H4 (cell line): ENCODE results near the gene PDLIM5. TPM values are rescaled to one million over a fixed set of nuclear protein-coding genes. Genes with fewer than 3 reads are reported as not detected.

Source experiments
- DNase-seq: peaks from one replicate; pipeline ENCODE4 v3.0.0-alpha.2; 2015; ENCODE audit warnings: low spot score
- total RNA-seq: library from RNA; depleted of rRNA; stranded (reverse); fragments of >200 nt; shearing (Covaris generic); gene quantifications from 2 replicates; pipeline ENCODE4 v1.2.3, GENCODE V29; 2014

PDLIM5 gene
- total RNA-seq, 1 experiment from 2014 or later = 34.7 TPM

- no peak for DNase-seq
These were observed 25.0 kb upstream of the PDLIM5 start for GRCh38 chr4:94426783-94427182.

- DNase-seq = no peak
These were observed 22.9 kb upstream of the PDLIM5 start for GRCh38 chr4:94428884-94429283.

- no peak for DNase-seq
These were observed 21.3 kb upstream of the PDLIM5 start for GRCh38 chr4:94430406-94430805.

- no peak for DNase-seq
These were observed 20.4 kb upstream of the PDLIM5 start for GRCh38 chr4:94431388-94431787.

GRCh38 chr4:94434505-94434904 is 17.2 kb upstream of the PDLIM5 start:
- DNase-seq = no peak

GRCh38 chr4:94435874-94436273 is 15.9 kb upstream of the PDLIM5 start:
- DNase-seq = no peak

GRCh38 chr4:94436512-94436911 is 15.2 kb upstream of the PDLIM5 start:
- DNase-seq = no peak

- DNase-seq = no peak
These were observed 12.1 kb upstream of the PDLIM5 start for GRCh38 chr4:94439606-94440005.

GRCh38 chr4:94441838-94442237 is 9.9 kb upstream of the PDLIM5 start:
- no peak for DNase-seq

- DNase-seq = no peak
These were observed 9.5 kb upstream of the PDLIM5 start for GRCh38 chr4:94442251-94442650.

- no peak for DNase-seq
These were observed 5.4 kb upstream of the PDLIM5 start for GRCh38 chr4:94446386-94446785.

GRCh38 chr4:94447754-94448411 is 3.9 kb upstream of the PDLIM5 start:
- no peak for DNase-seq

- DNase-seq = no peak
These were observed 2.8 kb upstream of the PDLIM5 start for GRCh38 chr4:94448815-94449375.

- DNase-seq = no peak
These were observed 569 bp upstream of the PDLIM5 start for GRCh38 chr4:94451051-94451694.

- peak; percentile 80 for DNase-seq
These were observed 982 bp downstream of the PDLIM5 start for GRCh38 chr4:94452476-94453371.

GRCh38 chr4:94453391-94453963 is 1.7 kb downstream of the PDLIM5 start:
- peak; percentile 42 for DNase-seq

- DNase-seq = no peak
These were observed 2.7 kb downstream of the PDLIM5 start for GRCh38 chr4:94454405-94454804.

GRCh38 chr4:94455081-94455480 is 3.3 kb downstream of the PDLIM5 start:
- peak; percentile 67 for DNase-seq

GRCh38 chr4:94457692-94458106 is 6.0 kb downstream of the PDLIM5 start:
- DNase-seq = peak; percentile 51

GRCh38 chr4:94458682-94459081 is 6.9 kb downstream of the PDLIM5 start:
- DNase-seq = no peak

GRCh38 chr4:94459462-94460161 is 7.9 kb downstream of the PDLIM5 start:
- no peak for DNase-seq
